CD4-positive, alpha-beta T cell (primary cell): ENCODE measurements around the gene COPS3. TPM values are rescaled to one million over a fixed set of nuclear protein-coding genes. Genes with fewer than 3 reads are reported as not detected.

ENCODE experiments used
- ATAC-seq: fragments of 200-7000 bp; cut with Tn5 transposase; one replicate; pipeline ENCODE4 v1.10.0; 2022; ENCODE audit warnings: mild to moderate bottlenecking; ENCODE audit not compliant: poor library complexity
- CTCF ChIA-PET: fragments of 350-600 bp; sonication (Branson Sonifier 250); formaldehyde crosslinking; loops from one replicate; lab custom pipeline; 2021; ENCODE audit warnings: antibody characterized with exemption, inconsistent platforms; lab: Charles Lee
- POLR2A ChIA-PET: fragments of 350-600 bp; sonication (Branson Sonifier 250); formaldehyde crosslinking; loops from one replicate; lab custom pipeline; 2021; ENCODE audit warnings: antibody characterized with exemption, inconsistent platforms; lab: Charles Lee
- DNase-seq, 14 experiments: peaks; one replicate each; pipeline ENCODE4 v3.0.0-alpha.2; 2013 to 2020; ENCODE audit warnings: mixed read lengths in 2 of 14
- H3K27ac ChIP-seq, 2 donors: one replicate each; pipeline versions ENCODE4 v1.5.1 to v1.7.0; 2013; ENCODE audit warnings: low read length in 2 of 2, low read depth in 1 of 2, mild to moderate bottlenecking in 1 of 2
- H3K27me3 ChIP-seq, 2 experiments: 1 replicate in 1 of 2; 2 replicates in 1 of 2; pipeline versions ENCODE4 v1.6.1 to v1.7.0; 2013; ENCODE audit warnings: low read length in 2 of 2, control low read depth in 1 of 2, mild to moderate bottlenecking in 1 of 2, moderate library complexity in 1 of 2; ENCODE audit not compliant: insufficient read depth in 2 of 2, control insufficient read depth in 1 of 2
- H3K36me3 ChIP-seq: one replicate; pipeline ENCODE4 v1.6.1; 2013; ENCODE audit warnings: low read length, control low read depth; ENCODE audit not compliant: insufficient read depth
- H3K4me1 ChIP-seq: one replicate; pipeline ENCODE4 v1.6.1; 2013; ENCODE audit warnings: low read length, control low read depth; ENCODE audit not compliant: insufficient read depth
- H3K4me3 ChIP-seq: one replicate; pipeline ENCODE4 v1.5.1; 2013; ENCODE audit warnings: mild to moderate bottlenecking, low read length, moderate library complexity
- H3K9me3 ChIP-seq, 2 experiments: 1 replicate in 1 of 2; 2 replicates in 1 of 2; pipeline versions ENCODE4 v1.6.1 to v1.7.0; 2013; ENCODE audit warnings: low read length in 2 of 2, mild to moderate bottlenecking in 2 of 2, control low read depth in 1 of 2, moderate library complexity in 1 of 2; ENCODE audit not compliant: control insufficient read depth in 1 of 2, insufficient read depth in 1 of 2
- H3K27ac Mint-ChIP-seq: one replicate; pipeline ENCODE4 v1.8.0; 2020; ENCODE audit warnings: mixed read lengths
- H3K27me3 Mint-ChIP-seq: one replicate; pipeline ENCODE4 v1.8.0; 2021; ENCODE audit warnings: mixed read lengths
- H3K36me3 Mint-ChIP-seq: one replicate; pipeline ENCODE4 v1.8.0; 2021; ENCODE audit warnings: low read depth, mixed read lengths
- H3K4me1 Mint-ChIP-seq: one replicate; pipeline ENCODE4 v1.8.0; 2021; ENCODE audit warnings: low read depth, mixed read lengths
- H3K4me3 Mint-ChIP-seq: one replicate; pipeline ENCODE4 v1.8.0; 2020; ENCODE audit warnings: mild to moderate bottlenecking, mixed read lengths
- H3K9me3 Mint-ChIP-seq: one replicate; pipeline ENCODE4 v1.8.0; 2020; ENCODE audit warnings: mixed read lengths
- intact Hi-C, 2 experiments: fragments of 100-400 bp; cut with DNase I in 1 of 2; cut with micrococcal nuclease in 1 of 2; formaldehyde crosslinking; loops; one replicate each; pipeline versions ENCODE4 v1.15.1 to v1.9.0; 2023 to 2025; cut with DNase I, micrococcal nuclease
- total RNA-seq, 174 experiments: library from RNA in 2 of 174; stranded (reverse) in 2 of 174; gene quantifications; one replicate each; pipeline ENCODE4 v1.2.3 and lab custom pipeline; 2021 to 2026
- TF ChIP-seq, protein P1 (sequence below): fragments of 200-600 bp; IDR thresholded peaks from one replicate; pipeline ENCODE4 v1.8.0; 2022; ENCODE audit warnings: antibody characterized with exemption, mild to moderate bottlenecking

COPS3 gene
- total RNA-seq, 2 experiments from 2014 or later: 73.1 to 75.0 TPM

DNA sequence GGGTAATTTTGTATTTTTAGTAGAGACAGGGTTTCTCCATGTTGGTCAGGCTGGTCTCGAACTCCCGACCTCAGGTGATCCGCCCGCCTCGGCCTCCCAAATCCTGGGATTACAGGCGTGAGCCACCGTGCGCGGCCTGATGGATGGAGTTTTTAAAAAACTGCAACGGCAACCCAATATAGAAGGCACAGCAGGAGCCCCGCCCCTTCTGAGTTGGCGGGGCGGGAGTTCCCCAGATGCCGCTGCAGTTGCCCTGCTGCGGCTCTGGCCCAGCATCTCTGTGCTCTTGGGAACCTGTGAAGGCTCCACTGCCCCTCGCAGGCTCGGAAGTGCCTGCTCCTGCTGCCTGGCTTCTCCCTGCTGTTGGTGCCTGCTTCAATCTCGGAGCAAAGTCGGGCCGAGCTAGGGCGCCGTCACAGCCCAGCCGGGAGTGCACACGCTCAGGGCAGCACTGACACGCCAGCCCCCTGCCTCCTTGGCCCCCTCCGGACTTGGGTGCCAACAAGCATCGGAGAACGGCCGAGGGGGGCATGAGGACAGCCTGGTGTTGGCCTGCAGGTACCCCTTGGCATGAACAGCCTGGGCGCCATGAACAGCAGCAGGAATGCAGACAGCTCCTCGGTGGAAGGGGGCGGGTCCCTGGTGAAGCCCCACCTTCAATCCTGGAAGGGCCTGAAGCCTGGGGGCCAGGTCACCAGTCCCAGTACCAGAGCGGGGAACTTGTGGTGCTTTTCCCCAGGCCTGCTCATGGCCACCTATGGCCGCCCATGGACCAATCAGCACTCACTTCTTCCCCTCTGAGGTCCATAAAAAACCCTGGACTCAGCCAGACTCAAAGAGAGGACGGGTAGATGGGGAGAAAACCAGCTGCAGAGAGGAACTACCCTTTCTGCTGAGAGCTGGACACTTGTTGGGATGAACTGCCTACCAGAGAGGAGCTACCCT is 19.9 kb upstream of the COPS3 start:
- ATAC-seq (peak; percentile 52), DNase-seq (peak in 12 of 14 experiments; percentile 25 to 81 (median 40))
- Mint-ChIP-seq H3K4me1 (peaks cover 34% of the 10 kb centered on the region), H3K27me3 (no peaks in the 10 kb centered on the region), H3K9me3 (no peaks in the 10 kb centered on the region), H3K4me3 (peak overlapping the region; percentile 51), H3K27ac (no peak overlapping the region), H3K36me3 (no peaks in the 10 kb centered on the region)
- TF ChIP-seq, protein P1, sequence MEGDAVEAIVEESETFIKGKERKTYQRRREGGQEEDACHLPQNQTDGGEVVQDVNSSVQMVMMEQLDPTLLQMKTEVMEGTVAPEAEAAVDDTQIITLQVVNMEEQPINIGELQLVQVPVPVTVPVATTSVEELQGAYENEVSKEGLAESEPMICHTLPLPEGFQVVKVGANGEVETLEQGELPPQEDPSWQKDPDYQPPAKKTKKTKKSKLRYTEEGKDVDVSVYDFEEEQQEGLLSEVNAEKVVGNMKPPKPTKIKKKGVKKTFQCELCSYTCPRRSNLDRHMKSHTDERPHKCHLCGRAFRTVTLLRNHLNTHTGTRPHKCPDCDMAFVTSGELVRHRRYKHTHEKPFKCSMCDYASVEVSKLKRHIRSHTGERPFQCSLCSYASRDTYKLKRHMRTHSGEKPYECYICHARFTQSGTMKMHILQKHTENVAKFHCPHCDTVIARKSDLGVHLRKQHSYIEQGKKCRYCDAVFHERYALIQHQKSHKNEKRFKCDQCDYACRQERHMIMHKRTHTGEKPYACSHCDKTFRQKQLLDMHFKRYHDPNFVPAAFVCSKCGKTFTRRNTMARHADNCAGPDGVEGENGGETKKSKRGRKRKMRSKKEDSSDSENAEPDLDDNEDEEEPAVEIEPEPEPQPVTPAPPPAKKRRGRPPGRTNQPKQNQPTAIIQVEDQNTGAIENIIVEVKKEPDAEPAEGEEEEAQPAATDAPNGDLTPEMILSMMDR: no peak
- Histone ChIP-seq H3K36me3 (no peaks in the 10 kb centered on the region), H3K9me3 (no peaks in the 10 kb centered on the region), H3K27me3 (no peaks in the 10 kb centered on the region), H3K27ac (no peak overlapping the region), H3K4me1 (peaks cover 42% of the 10 kb centered on the region), H3K4me3 (peak overlapping the region; percentile 42)
- ChIA-PET CTCF (no interaction called here), POLR2A (interaction anchor here (1.6 kb wide), 1 partner anchor 21 kb away, joined by 5 read pairs; no protein-coding TSS in a partner anchor)
- intact Hi-C loops: loop anchor here in 1 of 2 experiments (5.0 kb wide), 1 partner anchor 64 kb away; the partner anchor contains the start of gene FLCN

DNA sequence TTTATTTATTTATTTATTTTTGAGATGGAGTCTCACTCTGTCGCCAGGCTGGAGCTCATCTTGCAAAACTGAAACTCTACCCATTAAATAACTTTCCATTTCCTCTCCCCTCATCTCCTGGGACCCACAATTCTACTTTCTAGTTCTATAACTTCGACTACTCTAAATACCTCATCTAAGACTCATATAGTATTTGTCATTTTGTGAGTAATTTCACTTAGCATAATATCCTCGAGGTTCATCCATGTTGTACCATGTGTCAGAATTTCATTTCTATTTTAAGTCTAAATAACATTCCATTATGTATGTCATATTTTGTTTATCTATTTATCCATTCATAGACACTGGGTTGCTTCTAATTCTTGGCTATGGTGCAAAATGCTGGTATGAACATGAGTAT is 17.1 kb upstream of the COPS3 start:
- Mint-ChIP-seq H3K27ac (no peak overlapping the region), H3K4me3 (no peak overlapping the region), H3K9me3 (no peaks in the 10 kb centered on the region), H3K27me3 (no peaks in the 10 kb centered on the region), H3K4me1 (peaks cover 13% of the 10 kb centered on the region), H3K36me3 (no peaks in the 10 kb centered on the region)
- no peak overlapping the region for H3K4me3 ChIP-seq
- no peaks in the 10 kb centered on the region for H3K27me3 ChIP-seq
- ChIA-PET POLR2A (no interaction called here), CTCF (no interaction called here)
- TF ChIP-seq, protein P1: no peak
- DNase-seq (no peak), ATAC-seq (no peak)
- intact Hi-C loops: no loop called here
- peaks cover 19% of the 10 kb centered on the region for H3K4me1 ChIP-seq
- no peaks in the 10 kb centered on the region for H3K36me3 ChIP-seq
- H3K27ac ChIP-seq: no peak overlapping the region
- no peaks in the 10 kb centered on the region for H3K9me3 ChIP-seq

- no peak overlapping the region for H3K27ac ChIP-seq
- POLR2A ChIA-PET: no interaction called here
- no peak for ATAC-seq
- H3K27ac Mint-ChIP-seq: no peak overlapping the region
- H3K4me1 ChIP-seq: peaks cover 11% of the 10 kb centered on the region
- no peaks in the 10 kb centered on the region for H3K36me3 ChIP-seq
- TF ChIP-seq, protein P1: no peak
- no peaks in the 10 kb centered on the region for H3K27me3 ChIP-seq
- no peak overlapping the region for H3K4me3 Mint-ChIP-seq
- no peaks in the 10 kb centered on the region for H3K9me3 ChIP-seq
- H3K36me3 Mint-ChIP-seq: no peaks in the 10 kb centered on the region
- CTCF ChIA-PET: no interaction called here
- DNase-seq: no peak
- H3K4me1 Mint-ChIP-seq: peaks cover 7% of the 10 kb centered on the region
- no peak overlapping the region for H3K4me3 ChIP-seq
- H3K27me3 Mint-ChIP-seq: no peaks in the 10 kb centered on the region
- intact Hi-C loops: no loop called here
- H3K9me3 Mint-ChIP-seq: no peaks in the 10 kb centered on the region
Observed at GRCh38 chr17:17297217-17297616, 16.2 kb upstream of the COPS3 start.
